ENCODE measurements around the gene CDK14.

DNA sequence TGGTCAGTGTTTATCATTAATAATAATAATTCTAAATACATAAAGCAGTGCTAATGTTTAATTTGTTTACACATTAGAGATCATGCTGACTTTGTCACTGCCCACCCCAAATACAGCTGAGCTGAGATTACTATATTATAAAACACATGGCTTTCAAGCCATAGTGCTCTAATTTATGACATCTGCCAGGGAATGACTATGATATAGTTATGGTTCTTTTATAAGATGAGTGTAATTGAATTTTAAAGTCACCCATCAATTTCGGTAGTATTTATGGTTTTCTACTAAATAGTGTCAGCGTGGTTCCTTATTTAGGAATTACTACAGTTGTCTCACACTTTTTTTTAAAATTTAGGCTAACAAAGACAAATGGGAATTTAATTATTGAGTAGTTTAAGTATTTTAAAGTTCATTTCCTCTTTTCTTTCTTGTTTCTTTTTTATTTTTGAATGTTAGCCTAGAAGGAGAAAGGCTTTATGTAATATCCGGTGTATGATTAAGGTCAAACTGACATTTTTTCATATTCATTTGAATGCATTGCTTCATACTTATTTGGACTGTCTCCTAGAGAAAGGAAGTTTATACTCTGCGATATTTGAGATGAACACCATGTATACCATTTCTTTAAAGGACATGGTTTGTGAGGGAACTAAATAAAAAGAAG lies 3.9 kb downstream of the CDK14 start:
- no peak for TF ChIP-seq EZH2 (IDR thresholded peaks at IDR 0.05; ENCODE audit: borderline replicate concordance, insufficient read depth, low read depth, low read length, poor library complexity, severe bottlenecking)
- no peak for TF ChIP-seq CTCF (IDR thresholded peaks at IDR 0.05)
